HuH-7.5 (cell line): Measurements from ENCODE around the gene TRMT61A.

ENCODE experiments used
- DNase-seq: peaks from one replicate; pipeline ENCODE4 v3.0.0; 2011; ENCODE audit warnings: low spot score

TRMT61A gene

GRCh38 chr14:103528587-103529382 lies at the start of gene TRMT61A:
TRMT61A (plus strand) TSS chr14:103529196; CDS start chr14:103529979, 783 bp downstream.
- DNase-seq, result peak; percentile 98

- no peak for DNase-seq
These were observed 48.4 kb upstream of the TRMT61A start for GRCh38 chr14:103480595-103480994.

DNA sequence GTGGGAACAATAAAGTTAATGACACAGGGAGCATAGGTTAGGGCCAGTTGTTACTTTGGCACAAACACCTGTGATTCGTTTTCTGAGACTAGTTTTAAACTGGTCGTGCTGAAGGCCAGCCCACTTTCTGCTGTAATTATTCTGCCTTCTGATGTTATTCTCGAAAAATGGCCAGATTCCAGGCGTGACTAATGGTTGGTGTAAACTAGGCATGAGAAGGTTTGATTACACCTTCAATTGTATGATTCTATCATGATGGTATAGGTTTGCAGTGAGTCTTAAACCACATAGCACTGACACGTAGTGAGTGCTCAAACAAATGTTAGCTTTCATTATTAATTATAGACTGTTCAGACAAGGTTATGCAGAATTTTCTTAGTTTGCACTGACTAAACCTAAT lies 45.4 kb upstream of the TRMT61A start:
- no peak for DNase-seq

- DNase-seq, result no peak
These were observed 43.5 kb upstream of the TRMT61A start for GRCh38 chr14:103485504-103485903.

- DNase-seq, result no peak
These were observed 40.9 kb upstream of the TRMT61A start for GRCh38 chr14:103488071-103488470.

DNA sequence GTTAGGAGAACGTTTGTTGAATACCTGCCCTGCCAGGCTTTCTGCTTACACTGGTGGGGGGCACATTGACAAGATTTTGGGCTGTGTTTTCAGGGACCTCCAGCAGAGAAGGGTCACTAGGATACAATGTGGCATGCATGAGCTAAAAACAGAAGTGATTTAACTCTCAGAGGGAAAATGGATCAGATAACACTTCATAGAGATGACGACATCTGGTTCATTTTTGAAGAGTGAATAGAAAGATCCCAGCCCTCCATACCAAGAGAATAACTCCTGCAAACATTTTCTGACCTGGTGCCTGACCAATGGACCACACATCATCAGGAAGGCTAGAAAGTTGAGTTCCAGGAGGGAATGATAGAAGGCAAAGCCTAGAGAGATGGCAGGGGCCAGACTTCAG lies 40.0 kb upstream of the TRMT61A start:
- DNase-seq, result no peak

- no peak for DNase-seq
These were observed 39.4 kb upstream of the TRMT61A start for GRCh38 chr14:103489621-103490020.

DNA sequence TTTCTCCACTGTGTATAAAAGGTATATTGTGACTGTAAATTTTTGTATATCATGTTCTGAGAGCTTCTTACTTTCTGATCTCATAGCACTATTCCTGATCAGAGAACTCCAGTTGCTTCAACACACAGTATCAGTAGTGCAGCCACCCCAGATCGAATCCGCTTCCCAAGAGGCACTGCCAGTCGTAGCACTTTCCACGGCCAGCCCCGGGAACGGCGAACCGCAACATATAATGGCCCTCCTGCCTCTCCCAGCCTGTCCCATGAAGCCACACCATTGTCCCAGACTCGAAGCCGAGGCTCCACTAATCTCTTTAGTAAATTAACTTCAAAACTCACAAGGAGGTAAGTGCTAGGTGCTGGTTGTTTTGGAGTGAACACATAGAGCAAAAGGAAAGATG lies 37.3 kb upstream of the TRMT61A start:
- DNase-seq, result no peak

DNA sequence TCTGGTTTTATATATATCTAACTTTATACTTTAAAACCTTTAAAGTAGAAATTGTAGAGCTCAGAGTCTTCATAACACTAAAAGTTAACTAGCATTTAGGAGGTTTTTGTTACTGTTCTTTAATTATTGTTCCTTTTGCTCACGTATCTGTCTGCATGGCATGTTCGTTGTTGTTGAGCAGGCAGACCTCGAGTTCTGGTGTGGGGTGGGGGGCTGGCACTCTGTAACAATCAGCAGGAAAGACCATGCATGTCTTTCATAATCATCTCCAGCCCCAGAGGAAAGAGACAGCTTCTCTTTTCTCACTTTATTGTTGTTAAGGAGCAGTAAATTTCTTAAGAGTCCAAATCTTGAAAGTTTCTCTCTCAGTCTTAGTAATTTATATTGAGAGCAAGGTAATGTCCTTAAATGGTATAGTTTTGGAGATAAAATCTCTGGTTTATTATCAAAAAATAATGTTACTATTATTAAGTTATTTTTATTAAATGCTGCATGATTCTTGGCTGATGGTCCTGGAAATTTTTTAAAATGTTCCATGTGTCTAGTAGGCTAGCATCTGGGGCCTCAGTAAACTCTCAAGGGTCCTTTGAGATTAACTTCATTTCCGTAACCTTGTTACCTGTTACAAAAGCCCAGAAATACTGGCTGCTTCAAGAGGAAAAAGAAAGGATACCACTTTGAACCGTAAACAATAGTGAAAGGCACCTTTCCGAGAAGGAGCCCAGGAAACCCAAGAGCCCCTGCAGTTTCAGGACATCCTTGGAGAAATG lies 36.7 kb upstream of the TRMT61A start:
- DNase-seq, result no peak

DNA sequence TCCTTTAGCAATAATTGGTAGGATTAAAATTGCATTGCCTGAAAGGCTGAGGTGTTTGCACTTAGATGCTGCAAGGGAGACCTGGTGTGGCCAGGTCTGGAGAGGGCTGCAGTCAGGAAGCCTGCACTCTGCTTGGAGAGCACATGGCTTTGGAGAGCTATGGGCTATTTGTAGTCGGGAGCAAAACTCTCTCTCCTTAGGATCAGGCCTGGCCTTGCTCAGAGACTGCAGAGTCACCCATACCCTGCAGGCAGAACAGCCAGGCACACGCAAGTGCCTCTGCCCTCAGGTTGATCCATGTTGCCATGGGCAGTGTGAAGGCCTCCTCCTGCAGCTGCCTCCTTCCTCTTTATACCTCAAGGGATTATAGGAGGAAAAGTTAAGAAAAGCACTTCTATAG lies 33.1 kb upstream of the TRMT61A start:
- DNase-seq, result no peak

DNA sequence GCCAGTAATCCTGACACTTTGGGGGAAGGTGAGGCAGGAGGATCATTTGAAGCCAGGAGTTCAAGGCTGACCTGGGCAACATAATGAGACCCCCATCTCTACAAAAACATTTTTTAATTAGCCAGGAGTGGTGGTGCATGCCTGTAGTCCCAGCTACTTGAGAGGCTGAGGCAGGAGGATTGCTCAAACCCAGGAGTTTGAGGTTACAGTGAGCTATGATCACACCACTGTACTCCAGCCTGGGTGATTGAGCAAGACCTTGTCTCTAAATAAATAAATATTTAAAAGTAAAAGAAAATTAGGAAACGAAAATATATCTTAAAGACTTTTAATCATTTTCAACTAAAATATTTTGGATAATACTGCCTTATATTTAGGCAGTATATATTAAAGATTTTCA lies 32.2 kb upstream of the TRMT61A start:
- no peak for DNase-seq

DNA sequence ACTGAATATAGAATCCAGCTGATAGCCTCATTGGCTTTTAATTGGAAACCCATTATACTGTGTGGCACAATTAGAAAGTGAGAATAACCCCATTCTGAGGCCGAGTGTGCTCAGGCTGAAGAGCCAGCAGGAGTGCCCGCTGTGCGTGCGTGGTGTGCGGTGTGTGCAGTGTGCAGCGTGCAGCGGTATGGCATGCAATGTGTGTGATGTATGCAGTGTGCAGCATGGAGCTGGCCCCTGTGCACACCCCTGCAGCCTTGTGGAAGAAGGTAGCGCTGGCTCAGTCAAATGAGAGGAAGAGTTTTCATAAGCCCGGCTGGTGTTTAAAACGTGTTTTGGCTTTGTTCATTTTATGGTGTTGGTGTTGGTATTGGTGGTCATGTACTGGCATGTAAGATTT lies 29.3 kb upstream of the TRMT61A start:
- DNase-seq, result no peak

- peak; percentile 63 for DNase-seq
These were observed 28.6 kb upstream of the TRMT61A start for GRCh38 chr14:103500148-103500990.

DNA sequence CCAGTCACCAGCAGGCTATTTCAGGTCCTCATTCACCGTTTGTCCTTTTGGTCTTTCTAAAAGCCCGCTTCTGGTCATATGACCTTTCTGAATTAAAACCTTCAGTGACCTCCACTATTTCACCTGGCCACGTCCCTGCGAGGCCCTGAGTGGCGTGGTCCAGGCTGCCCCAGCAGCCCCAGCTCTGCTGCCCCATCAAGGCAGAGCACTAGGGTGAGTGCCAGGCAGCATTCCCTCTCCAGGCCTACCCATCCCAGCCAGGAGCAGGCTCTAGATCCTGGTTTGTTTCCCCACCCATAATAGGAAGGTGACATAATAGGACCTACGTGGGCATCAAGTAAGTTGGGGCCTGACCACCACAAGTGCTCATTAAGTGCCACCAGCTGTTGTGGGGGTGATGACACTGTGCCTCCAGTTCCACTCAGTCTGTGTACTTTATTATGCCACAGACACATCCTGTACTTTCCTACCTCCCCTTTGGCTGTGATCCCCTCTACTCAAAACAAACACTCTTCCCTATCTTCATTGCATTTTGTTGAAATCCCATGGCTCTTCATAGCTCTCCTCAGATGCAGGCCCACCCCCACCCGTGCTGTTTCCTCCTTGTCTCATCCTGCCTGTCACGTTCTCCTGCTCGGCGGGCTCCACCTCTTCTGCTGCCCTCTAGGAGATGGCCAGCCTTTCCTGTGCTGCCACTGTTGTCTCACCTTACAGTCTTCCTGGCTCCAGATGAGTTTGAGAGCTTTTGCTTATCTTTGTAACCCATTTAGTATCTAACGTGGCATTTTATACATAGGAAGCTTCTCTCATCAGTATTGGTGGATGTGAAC lies 27.7 kb upstream of the TRMT61A start:
- DNase-seq, result no peak

- no peak for DNase-seq
These were observed 26.9 kb upstream of the TRMT61A start for GRCh38 chr14:103501921-103502669.

GRCh38 chr14:103502877-103503276 lies 26.1 kb upstream of the TRMT61A start:
- DNase-seq, result no peak

- DNase-seq, result no peak
These were observed 25.7 kb upstream of the TRMT61A start for GRCh38 chr14:103503296-103503695.

DNA sequence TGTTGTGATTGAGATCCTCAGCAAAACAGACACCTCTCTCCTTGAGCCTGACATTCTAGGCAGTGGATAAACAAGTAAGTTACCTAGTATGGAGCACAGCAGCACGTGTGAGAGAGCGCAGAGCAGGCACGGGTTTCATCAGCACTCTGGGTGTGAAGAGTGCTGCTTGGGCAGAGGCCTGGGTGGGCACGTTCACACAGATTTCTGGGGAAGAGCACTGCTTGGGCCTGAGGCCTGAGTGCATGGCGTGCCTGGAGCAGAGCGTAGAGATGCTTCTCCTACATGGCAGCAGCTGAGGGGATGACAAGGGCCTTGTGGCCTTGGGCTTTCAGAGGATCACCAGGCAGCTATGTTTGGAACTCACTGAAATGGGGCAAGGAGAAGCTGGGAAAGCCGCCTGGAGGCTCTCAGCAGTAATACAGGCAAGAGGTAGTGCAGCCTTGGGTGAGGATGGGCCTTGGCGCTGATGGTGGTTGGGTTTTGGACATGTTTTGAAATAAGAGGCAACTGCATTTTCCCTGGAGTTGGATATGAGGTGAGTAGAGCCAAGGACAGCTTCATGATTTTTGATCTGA lies 23.9 kb upstream of the TRMT61A start:
- no peak for DNase-seq

GRCh38 chr14:103507751-103508150 lies 21.2 kb upstream of the TRMT61A start:
- no peak for DNase-seq

DNA sequence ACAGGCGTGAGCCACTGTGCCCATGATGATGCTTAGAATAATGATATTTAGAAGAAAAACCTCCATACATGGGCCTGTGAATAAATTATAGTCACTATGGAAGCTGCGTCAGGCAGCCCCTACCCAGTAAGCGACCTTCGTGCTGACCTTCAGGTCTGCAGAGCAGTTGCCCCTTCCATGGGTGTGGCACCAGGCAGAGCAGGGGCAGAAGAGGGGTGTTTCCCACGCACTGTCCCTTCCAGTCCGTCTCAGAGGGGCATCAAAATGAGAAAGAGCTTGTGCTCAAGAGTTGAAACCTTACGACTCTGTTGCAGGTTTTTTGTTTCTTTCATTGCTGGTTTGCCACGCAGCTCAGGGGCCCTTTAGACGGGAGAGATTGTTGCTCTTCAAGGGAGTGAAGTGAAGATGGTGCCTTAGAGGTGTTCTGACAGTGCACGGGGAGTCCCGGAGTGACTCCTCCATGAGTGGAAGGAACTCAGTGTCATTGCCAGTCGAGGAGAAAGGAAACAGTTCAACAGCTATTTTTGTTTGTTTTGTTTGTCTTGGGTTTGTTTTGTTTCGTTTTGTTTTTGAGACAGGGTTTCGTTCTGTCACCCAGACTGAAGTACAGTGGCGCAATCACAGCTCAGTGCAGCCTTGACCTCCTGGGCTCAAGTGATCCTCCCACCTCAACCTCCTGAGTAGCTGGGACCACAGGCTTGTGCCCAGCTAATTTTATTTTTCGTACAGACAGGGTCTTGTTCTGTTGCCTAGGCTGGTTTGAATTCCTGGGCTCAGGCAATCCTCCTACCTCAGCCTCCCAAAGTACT lies 20.3 kb upstream of the TRMT61A start:
- no peak for DNase-seq
